Trophoblast cell (in vitro differentiated cells and primary cell): ENCODE results near the gene OGFR.

ENCODE experiments used
- DNase-seq, 2 donors: peaks; one replicate each; pipeline ENCODE4 v3.0.0-alpha.2; 2016
- H2AFZ ChIP-seq: 2 replicates; pipeline ENCODE4 v1.6.1; 2013; ENCODE audit warnings: low read length, moderate library complexity, mild to moderate bottlenecking; ENCODE audit not compliant: insufficient read depth, poor library complexity
- H2AK5ac ChIP-seq: 2 replicates; pipeline ENCODE4 v1.6.1; 2013; ENCODE audit warnings: mild to moderate bottlenecking, low read length
- H2BK120ac ChIP-seq: 2 replicates; pipeline ENCODE4 v1.6.1; 2013; ENCODE audit warnings: low read length, mild to moderate bottlenecking, moderate library complexity; ENCODE audit not compliant: insufficient read depth, poor library complexity
- H2BK12ac ChIP-seq: 2 replicates; pipeline ENCODE4 v1.6.1; 2013; ENCODE audit warnings: mild to moderate bottlenecking, low read length, moderate library complexity
- H2BK5ac ChIP-seq: 2 replicates; pipeline ENCODE4 v1.6.1; 2013; ENCODE audit warnings: low read length, low read depth, moderate library complexity, mild to moderate bottlenecking; ENCODE audit not compliant: poor library complexity
- H3K14ac ChIP-seq: 2 replicates; pipeline ENCODE4 v1.6.1; 2013; ENCODE audit warnings: mild to moderate bottlenecking, low read length
- H3K18ac ChIP-seq: 2 replicates; pipeline ENCODE4 v1.6.1; 2013; ENCODE audit warnings: mild to moderate bottlenecking, low read length
- H3K23ac ChIP-seq: 2 replicates; pipeline ENCODE4 v1.6.1; 2013; ENCODE audit warnings: low read length
- H3K27ac ChIP-seq: 2 replicates; pipeline ENCODE4 v1.5.1; 2013; ENCODE audit warnings: low read depth, mild to moderate bottlenecking, inconsistent platforms, low read length, moderate library complexity
- H3K27me3 ChIP-seq: 2 replicates; pipeline ENCODE4 v1.6.1; 2013; ENCODE audit warnings: inconsistent platforms, mild to moderate bottlenecking, low read length, moderate library complexity; ENCODE audit not compliant: insufficient read depth
- H3K36me3 ChIP-seq, 2 experiments: 1 replicate in 1 of 2; 2 replicates in 1 of 2; pipeline ENCODE4 v1.6.1; 2013; ENCODE audit warnings: low read length in 2 of 2, mild to moderate bottlenecking in 2 of 2, moderate library complexity in 1 of 2; ENCODE audit not compliant: insufficient read depth in 2 of 2, control insufficient read depth in 1 of 2
- H3K4ac ChIP-seq: 2 replicates; pipeline ENCODE4 v1.6.1; 2013; ENCODE audit warnings: low read depth, mild to moderate bottlenecking, low read length, moderate library complexity
- H3K4me1 ChIP-seq, 2 experiments: 1 replicate in 1 of 2; 2 replicates in 1 of 2; pipeline ENCODE4 v1.6.1; 2013; ENCODE audit warnings: low read length in 2 of 2, mild to moderate bottlenecking in 2 of 2, moderate library complexity in 1 of 2; ENCODE audit not compliant: insufficient read depth in 2 of 2, control insufficient read depth in 1 of 2
- H3K4me2 ChIP-seq: 2 replicates; pipeline ENCODE4 v1.6.1; 2013; ENCODE audit warnings: inconsistent platforms, mild to moderate bottlenecking, low read length, moderate library complexity
- H3K4me3 ChIP-seq: 2 replicates; pipeline ENCODE4 v1.5.1; 2013; ENCODE audit warnings: mild to moderate bottlenecking, low read depth, low read length, inconsistent platforms
- H3K79me1 ChIP-seq: one replicate; pipeline ENCODE4 v1.6.1; 2013; ENCODE audit warnings: low read length
- H3K79me2 ChIP-seq: 2 replicates; pipeline ENCODE4 v1.6.1; 2013; ENCODE audit warnings: low read length, mild to moderate bottlenecking; ENCODE audit not compliant: control insufficient read depth, insufficient read depth, poor library complexity
- H3K9ac ChIP-seq: 2 replicates; pipeline ENCODE4 v1.6.1; 2013; ENCODE audit warnings: mild to moderate bottlenecking, low read length
- H3K9me3 ChIP-seq: 2 replicates; pipeline ENCODE4 v1.6.1; 2013; ENCODE audit warnings: low read depth, mild to moderate bottlenecking, control low read depth, inconsistent platforms, low read length; ENCODE audit not compliant: insufficient read depth
- H4K12ac ChIP-seq: 2 replicates; pipeline ENCODE4 v1.6.1; 2013; ENCODE audit warnings: low read depth, mild to moderate bottlenecking, low read length, moderate library complexity
- H4K8ac ChIP-seq: 2 replicates; pipeline ENCODE4 v1.6.1; 2013; ENCODE audit warnings: low read depth, mild to moderate bottlenecking, low read length, moderate library complexity
- H4K91ac ChIP-seq: one replicate; pipeline ENCODE4 v1.6.1; 2013; ENCODE audit warnings: low read depth, mild to moderate bottlenecking, low read length, moderate library complexity
- WGBS: extraction: QIAGEN DNeasy Blood & Tissue Kit; methylation state at CpG from one replicate; pipeline ENCODE4 v1.1.7; 2013; ENCODE audit warnings: missing lambda C conversion rate; ENCODE audit not compliant: insufficient read length, insufficient coverage; ENCODE audit errors: extremely low coverage; 5-methylcytosine and 5-hydroxymethylcytosine counted together

The OGFR gene

GRCh38 chr20:62822239-62822787 lies 17.7 kb downstream of the OGFR start:
- H2AK5ac ChIP-seq: no peak overlapping the region
- H3K14ac ChIP-seq: no peak overlapping the region
- no peak overlapping the region for H3K4me2 ChIP-seq
- H2BK12ac ChIP-seq: no peak overlapping the region
- H3K4me1 ChIP-seq: peaks cover 21 to 33% of the 10 kb centered on the region in 2 experiments
- no peak overlapping the region for H3K27ac ChIP-seq
- no peak overlapping the region for H2AFZ ChIP-seq
- peaks cover 50 to 54% of the 10 kb centered on the region in 2 experiments for H3K36me3 ChIP-seq
- H3K27me3 ChIP-seq: no peaks in the 10 kb centered on the region
- peaks cover 16% of the 10 kb centered on the region for H3K79me1 ChIP-seq
- no peak for DNase-seq
- no peak overlapping the region for H3K9ac ChIP-seq
- H3K79me2 ChIP-seq: peaks cover 4% of the 10 kb centered on the region
- H3K4ac ChIP-seq: no peak overlapping the region
- no peak overlapping the region for H3K18ac ChIP-seq
- WGBS: no CpG with 5 or more reads among the region's 7 CpGs
- no peak overlapping the region for H2BK5ac ChIP-seq
- no peak overlapping the region for H2BK120ac ChIP-seq
- H3K4me3 ChIP-seq: no peak overlapping the region
- H3K9me3 ChIP-seq: no peaks in the 10 kb centered on the region
- H4K8ac ChIP-seq: no peak overlapping the region
- no peak overlapping the region for H3K23ac ChIP-seq
- no peak overlapping the region for H4K12ac ChIP-seq
- H4K91ac ChIP-seq: no peak overlapping the region

GRCh38 chr20:62822788-62823651 lies 18.4 kb downstream of the OGFR start:
- H2BK120ac ChIP-seq: no peak overlapping the region
- no peak overlapping the region for H3K23ac ChIP-seq
- H3K36me3 ChIP-seq: peaks cover 56 to 61% of the 10 kb centered on the region in 2 experiments
- no peak overlapping the region for H3K18ac ChIP-seq
- WGBS: no CpG with 5 or more reads among the region's 24 CpGs
- peaks cover 8% of the 10 kb centered on the region for H3K79me1 ChIP-seq
- H3K27me3 ChIP-seq: no peaks in the 10 kb centered on the region
- no peak overlapping the region for H4K12ac ChIP-seq
- peak; percentile 85 to 91 for DNase-seq
- H3K4me2 ChIP-seq: no peak overlapping the region
- no peak overlapping the region for H2BK5ac ChIP-seq
- no peak overlapping the region for H4K8ac ChIP-seq
- H2BK12ac ChIP-seq: no peak overlapping the region
- no peak overlapping the region for H4K91ac ChIP-seq
- H3K79me2 ChIP-seq: peaks cover 1% of the 10 kb centered on the region
- no peak overlapping the region for H3K27ac ChIP-seq
- H2AFZ ChIP-seq: no peak overlapping the region
- H3K14ac ChIP-seq: no peak overlapping the region
- no peak overlapping the region for H3K4me3 ChIP-seq
- H3K4me1 ChIP-seq: peaks cover 16 to 26% of the 10 kb centered on the region in 2 experiments
- H2AK5ac ChIP-seq: no peak overlapping the region
- H3K4ac ChIP-seq: no peak overlapping the region
- H3K9ac ChIP-seq: no peak overlapping the region
- no peaks in the 10 kb centered on the region for H3K9me3 ChIP-seq

GRCh38 chr20:62823688-62824475 lies 19.2 kb downstream of the OGFR start:
- Histone ChIP-seq H2BK5ac (no peak overlapping the region), H3K79me1 (peaks cover 4% of the 10 kb centered on the region), H3K4ac (no peak overlapping the region), H3K27me3 (no peaks in the 10 kb centered on the region), H3K4me1 (peaks cover 10 to 17% of the 10 kb centered on the region in 2 experiments), H3K18ac (no peak overlapping the region), H3K9me3 (no peaks in the 10 kb centered on the region), H2BK12ac (no peak overlapping the region), H3K9ac (no peak overlapping the region), H2BK120ac (no peak overlapping the region), H4K12ac (no peak overlapping the region), H2AFZ (no peak overlapping the region), H3K36me3 (peaks cover 65 to 69% of the 10 kb centered on the region in 2 experiments), H4K91ac (no peak overlapping the region), H2AK5ac (no peak overlapping the region), H3K4me3 (no peak overlapping the region), H3K4me2 (no peak overlapping the region), H3K14ac (no peak overlapping the region), H3K79me2 (no peaks in the 10 kb centered on the region), H4K8ac (no peak overlapping the region), H3K27ac (no peak overlapping the region), H3K23ac (no peak overlapping the region)
- no peak for DNase-seq
- WGBS: no CpG with 5 or more reads among the region's 38 CpGs

- H2AFZ ChIP-seq: no peak overlapping the region
- H3K36me3 ChIP-seq: peaks cover 70 to 76% of the 10 kb centered on the region in 2 experiments
- no peak overlapping the region for H3K9ac ChIP-seq
- H2BK120ac ChIP-seq: no peak overlapping the region
- H2AK5ac ChIP-seq: no peak overlapping the region
- H3K4me1 ChIP-seq: peaks cover 8 to 9% of the 10 kb centered on the region in 2 experiments
- H3K9me3 ChIP-seq: no peaks in the 10 kb centered on the region
- no peak overlapping the region for H3K4me2 ChIP-seq
- H4K8ac ChIP-seq: no peak overlapping the region
- H4K12ac ChIP-seq: no peak overlapping the region
- H3K79me1 ChIP-seq: peaks cover 3% of the 10 kb centered on the region
- no peak overlapping the region for H3K4me3 ChIP-seq
- no peaks in the 10 kb centered on the region for H3K79me2 ChIP-seq
- H3K23ac ChIP-seq: no peak overlapping the region
- no peak for DNase-seq
- H3K27ac ChIP-seq: no peak overlapping the region
- no peak overlapping the region for H2BK12ac ChIP-seq
- H2BK5ac ChIP-seq: no peak overlapping the region
- no peaks in the 10 kb centered on the region for H3K27me3 ChIP-seq
- H3K4ac ChIP-seq: no peak overlapping the region
- no peak overlapping the region for H4K91ac ChIP-seq
- no CpG with 5 or more reads among the region's 36 CpGs for WGBS
- no peak overlapping the region for H3K18ac ChIP-seq
- H3K14ac ChIP-seq: no peak overlapping the region
These were observed 20.1 kb downstream of the OGFR start for GRCh38 chr20:62824476-62825332.
